BJ (cell line): Measurements from ENCODE around the gene EVC. TPM values are rescaled to one million over a fixed set of nuclear protein-coding genes. Genes with fewer than 3 reads are reported as not detected.

Experiments used
- CTCF ChIA-PET: fragments of 350-600 bp; formaldehyde crosslinking; extraction: SDS; loops from one replicate; lab custom pipeline; 2021; ENCODE audit warnings: antibody characterized with exemption, inconsistent platforms; lab: Yijun Ruan, JAX
- POLR2A ChIA-PET: fragments of 300-600 bp; sonication (Branson Sonifier 250); formaldehyde crosslinking; extraction: SDS; loops from one replicate; lab custom pipeline; 2021; ENCODE audit warnings: antibody characterized with exemption; lab: Charles Lee
- DNase-seq: peaks from one replicate; pipeline ENCODE4 v3.0.0-alpha.2; 2011; ENCODE audit warnings: low read depth
- H3K27me3 ChIP-seq: 2 replicates; pipeline ENCODE4 v1.6.0; 2011; ENCODE audit warnings: low read length; ENCODE audit not compliant: control insufficient read depth, insufficient read depth
- H3K36me3 ChIP-seq: 2 replicates; pipeline ENCODE4 v1.5.1; 2011; ENCODE audit warnings: low read length; ENCODE audit not compliant: control insufficient read depth, insufficient read depth
- H3K4me3 ChIP-seq: 2 replicates; pipeline ENCODE4 v1.5.1; 2011; ENCODE audit warnings: low read depth, mild to moderate bottlenecking, control low read depth, low read length
- CTCF ChIP-seq: IDR thresholded peaks from 2 replicates; pipeline ENCODE4 v1.5.1; 2011; ENCODE audit warnings: low read depth, mild to moderate bottlenecking, control low read depth, inconsistent platforms, low read length, moderate library complexity; ENCODE audit not compliant: insufficient read depth
- polyA plus RNA-seq: library from polyadenylated mRNA; depleted of rRNA; stranded (reverse); fragments of >200 nt; gene quantifications from 2 replicates; pipeline ENCODE4 v1.2.3, GENCODE V29; 2011

EVC gene
- polyA plus RNA-seq, 1 experiment: 12.8 TPM

GRCh38 chr4:5812506-5813229 is 101.7 kb downstream of the EVC start:
- POLR2A ChIA-PET: interaction anchor here (0.7 kb wide), 1 partner anchor 175 kb away, joined by 5 read pairs; no protein-coding TSS in a partner anchor
- H3K4me3 ChIP-seq: no peak overlapping the region

GRCh38 chr4:5813882-5814255 is 102.9 kb downstream of the EVC start:
- Histone ChIP-seq H3K36me3 (peaks cover 52% of the 10 kb centered on the region), H3K4me3 (no peak overlapping the region), H3K27me3 (no peaks in the 10 kb centered on the region)
- no peak for DNase-seq
- ChIA-PET POLR2A (no interaction called here), CTCF (interaction anchor here (1.1 to 2.4 kb wide), 8 partner anchors 8 to 180 kb away, joined by 3 to 15 read pairs (median 4); no protein-coding TSS in a partner anchor)
- no peak for TF ChIP-seq CTCF

More at GRCh38 chr4:5812506-5813229, 101.7 kb downstream of the EVC start:
- peak; percentile 74 for TF ChIP-seq CTCF
- CTCF ChIA-PET: interaction anchor here (0.6 to 2.4 kb wide), 19 partner anchors 9 to 378 kb away, joined by 3 to 15 read pairs (median 3); no protein-coding TSS in a partner anchor
- Histone ChIP-seq H3K36me3 (peaks cover 57% of the 10 kb centered on the region), H3K27me3 (no peaks in the 10 kb centered on the region)
- peak; percentile 24 for DNase-seq

GRCh38 chr4:5814421-5814820 is 103.4 kb downstream of the EVC start:
- H3K4me3 ChIP-seq: no peak overlapping the region
- H3K36me3 ChIP-seq: peaks cover 48% of the 10 kb centered on the region
- ChIA-PET POLR2A (no interaction called here), CTCF (interaction anchor here (1.5 to 1.6 kb wide), 2 partner anchors 146 to 180 kb away, joined by 3 to 5 read pairs; no protein-coding TSS in a partner anchor)
- no peak for DNase-seq
- no peaks in the 10 kb centered on the region for H3K27me3 ChIP-seq
- no peak for TF ChIP-seq CTCF

- POLR2A ChIA-PET: no interaction called here
- no peak for TF ChIP-seq CTCF
- CTCF ChIA-PET: no interaction called here
- H3K4me3 ChIP-seq: no peak overlapping the region
- H3K27me3 ChIP-seq: no peaks in the 10 kb centered on the region
- H3K36me3 ChIP-seq: peaks cover 40% of the 10 kb centered on the region
- DNase-seq: no peak
Observed at GRCh38 chr4:5815641-5816040, 104.6 kb downstream of the EVC start.

- ChIA-PET POLR2A (no interaction called here), CTCF (no interaction called here)
- H3K4me3 ChIP-seq: no peak overlapping the region
- peaks cover 40% of the 10 kb centered on the region for H3K36me3 ChIP-seq
- no peaks in the 10 kb centered on the region for H3K27me3 ChIP-seq
- TF ChIP-seq CTCF: no peak
- DNase-seq: no peak
Observed at GRCh38 chr4:5816101-5816500, 105.1 kb downstream of the EVC start.
